HG03025 (cell line): Measurements from ENCODE around the gene ITPR1.

Experiments
- ATAC-seq: cut with Tn5 transposase; IDR thresholded peaks from one replicate; pipeline ENCODE4 v1.9.1; 2021; ENCODE audit warnings: mild to moderate bottlenecking, moderate library complexity; ENCODE audit not compliant: unreplicated experiment, low FRiP score

The ITPR1 gene

GRCh38 chr3:4508048-4508981 lies 15.2 kb downstream of the ITPR1 start:
- peak; percentile 45 for ATAC-seq

DNA sequence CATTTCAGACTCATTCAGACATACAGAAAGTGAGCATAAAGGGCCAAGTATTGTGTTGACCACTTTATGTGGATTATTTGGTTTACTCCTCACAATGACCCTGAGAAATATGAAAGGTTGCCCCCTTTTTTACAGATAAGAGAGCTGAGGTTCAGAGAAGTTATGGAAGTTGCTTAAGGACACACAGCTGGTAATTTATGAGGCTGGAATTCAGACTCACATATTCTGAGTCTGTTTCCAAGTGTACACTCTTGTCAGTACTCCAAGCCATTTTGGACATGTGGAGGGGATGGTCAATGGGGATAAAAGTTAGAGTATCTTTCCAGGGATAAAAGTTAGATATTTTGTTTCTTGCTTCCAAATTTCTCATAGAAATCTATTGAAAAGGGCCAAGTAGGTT lies 15.9 kb downstream of the ITPR1 start:
- ATAC-seq: no peak

DNA sequence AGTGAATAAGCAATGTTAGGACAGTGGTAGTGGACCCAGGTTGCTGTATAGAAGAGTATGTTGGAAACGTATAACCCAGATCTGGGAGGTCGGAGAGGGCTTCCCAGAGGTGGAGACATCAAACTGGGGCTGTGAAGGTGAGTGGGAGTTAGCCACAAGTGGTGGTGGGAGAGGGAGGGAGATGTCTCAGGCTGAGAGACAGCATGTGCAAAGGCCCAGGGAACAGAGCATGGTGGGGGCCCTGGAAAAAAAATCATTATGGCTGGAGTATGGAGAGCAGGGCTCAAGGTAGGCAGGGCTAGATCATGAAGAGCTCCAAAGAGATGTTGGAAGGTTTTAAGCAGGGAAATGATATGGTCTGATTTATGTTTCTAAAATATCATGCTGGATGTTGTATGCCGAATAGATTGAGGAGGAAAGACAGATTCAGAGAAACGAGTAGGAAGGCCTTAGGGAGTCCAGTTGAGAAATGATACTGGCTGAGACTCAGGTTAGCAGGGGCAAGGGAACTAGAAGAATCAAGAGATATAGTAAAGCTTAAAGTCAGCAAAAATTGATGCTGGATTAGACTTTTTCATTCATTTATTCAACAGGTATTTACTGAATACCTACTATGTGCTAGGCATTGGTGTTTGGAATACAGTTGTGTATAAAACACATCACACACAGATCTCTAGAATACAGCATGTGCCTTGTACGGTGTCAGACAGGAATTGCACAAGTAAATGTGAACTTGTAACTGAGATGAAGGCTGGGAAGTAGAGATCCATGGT lies 17.0 kb downstream of the ITPR1 start:
- ATAC-seq: no peak

- no peak for ATAC-seq
These were observed 18.5 kb downstream of the ITPR1 start for GRCh38 chr3:4511491-4512262.

- ATAC-seq: no peak
These were observed 19.9 kb downstream of the ITPR1 start for GRCh38 chr3:4512895-4513616.

- ATAC-seq: no peak
These were observed 21.2 kb downstream of the ITPR1 start for GRCh38 chr3:4514321-4514720.

GRCh38 chr3:4514916-4515315 lies 21.8 kb downstream of the ITPR1 start:
- no peak for ATAC-seq

DNA sequence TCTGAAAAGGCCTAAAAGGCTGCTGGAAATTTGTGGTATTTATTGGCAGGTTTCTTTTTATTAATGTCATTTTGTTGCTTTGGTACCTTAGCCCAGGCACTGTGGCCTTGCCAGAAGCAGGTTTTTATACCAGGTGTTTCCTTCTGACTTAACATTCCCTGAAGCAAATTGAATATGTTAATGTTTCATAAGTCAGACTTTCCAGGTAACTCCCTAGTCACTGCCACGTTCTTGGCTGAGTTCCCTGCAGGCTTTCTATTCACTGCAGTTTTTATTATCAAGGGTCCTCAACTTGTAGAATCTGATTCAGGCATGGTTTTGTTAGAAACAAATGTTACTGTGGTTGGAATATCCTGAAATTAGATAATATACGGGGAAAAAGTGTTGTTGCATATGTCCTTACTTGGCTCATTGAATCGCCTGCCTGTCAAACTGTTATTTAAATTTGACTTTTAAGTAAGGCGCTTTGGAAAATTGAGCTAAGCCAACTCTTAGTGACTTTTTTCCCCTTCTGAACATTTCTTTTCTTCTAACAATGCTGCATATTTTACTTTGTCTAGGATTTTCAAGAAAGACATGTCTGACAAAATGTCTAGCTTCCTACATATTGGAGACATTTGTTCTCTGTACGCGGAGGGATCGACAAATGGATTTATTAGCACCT lies 22.9 kb downstream of the ITPR1 start:
- no peak for ATAC-seq

DNA sequence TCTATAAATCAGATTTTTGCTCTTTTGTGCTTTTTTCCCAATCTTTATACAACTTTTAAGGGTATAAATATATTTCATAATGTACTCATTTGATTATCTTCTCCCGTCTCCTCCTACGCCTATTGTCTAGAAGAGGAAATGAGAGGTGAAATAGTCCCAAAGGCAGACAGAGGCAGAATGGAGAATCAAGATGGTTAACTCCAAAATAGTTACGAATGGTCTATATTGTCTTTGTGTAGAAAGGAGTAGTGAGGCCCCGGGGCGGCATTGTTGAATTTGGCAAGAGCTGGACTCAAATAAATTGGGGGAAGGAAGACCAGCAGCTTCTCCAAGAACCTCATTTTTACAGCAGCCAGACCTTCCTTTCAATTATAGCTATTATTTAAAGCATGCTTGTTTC lies 23.9 kb downstream of the ITPR1 start:
- no peak for ATAC-seq

DNA sequence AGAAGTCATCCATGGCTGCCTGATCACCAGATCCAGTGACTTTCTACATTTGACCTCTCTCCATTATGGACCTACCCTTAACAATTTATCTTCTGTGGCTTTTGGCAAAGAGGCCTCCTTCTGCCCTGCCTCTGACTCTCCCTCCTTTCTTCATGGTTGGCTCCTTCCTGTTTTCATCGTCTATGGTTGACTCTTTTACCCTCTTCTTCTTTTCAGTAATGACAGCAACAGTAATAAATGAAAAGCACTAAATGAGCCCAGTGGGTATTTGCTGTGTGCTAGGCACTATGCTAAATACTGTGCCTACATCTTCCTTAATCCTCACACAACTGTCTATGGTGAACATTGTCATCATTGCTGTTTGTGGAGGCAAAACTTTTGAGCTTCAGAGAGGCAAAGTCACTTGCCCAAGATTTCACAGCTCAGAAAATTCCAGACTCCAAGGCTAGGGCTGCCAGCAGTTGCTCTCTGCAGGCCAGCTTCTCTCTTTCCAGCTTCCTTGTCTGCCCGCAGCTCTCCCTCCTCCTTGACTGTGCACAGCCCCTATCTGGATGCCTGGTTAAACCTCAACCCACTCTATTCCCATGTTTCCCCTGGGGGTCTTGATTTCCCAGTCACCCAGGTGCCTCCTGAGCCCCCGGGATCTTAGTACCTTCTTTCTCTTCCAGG lies 24.6 kb downstream of the ITPR1 start:
- no peak for ATAC-seq

DNA sequence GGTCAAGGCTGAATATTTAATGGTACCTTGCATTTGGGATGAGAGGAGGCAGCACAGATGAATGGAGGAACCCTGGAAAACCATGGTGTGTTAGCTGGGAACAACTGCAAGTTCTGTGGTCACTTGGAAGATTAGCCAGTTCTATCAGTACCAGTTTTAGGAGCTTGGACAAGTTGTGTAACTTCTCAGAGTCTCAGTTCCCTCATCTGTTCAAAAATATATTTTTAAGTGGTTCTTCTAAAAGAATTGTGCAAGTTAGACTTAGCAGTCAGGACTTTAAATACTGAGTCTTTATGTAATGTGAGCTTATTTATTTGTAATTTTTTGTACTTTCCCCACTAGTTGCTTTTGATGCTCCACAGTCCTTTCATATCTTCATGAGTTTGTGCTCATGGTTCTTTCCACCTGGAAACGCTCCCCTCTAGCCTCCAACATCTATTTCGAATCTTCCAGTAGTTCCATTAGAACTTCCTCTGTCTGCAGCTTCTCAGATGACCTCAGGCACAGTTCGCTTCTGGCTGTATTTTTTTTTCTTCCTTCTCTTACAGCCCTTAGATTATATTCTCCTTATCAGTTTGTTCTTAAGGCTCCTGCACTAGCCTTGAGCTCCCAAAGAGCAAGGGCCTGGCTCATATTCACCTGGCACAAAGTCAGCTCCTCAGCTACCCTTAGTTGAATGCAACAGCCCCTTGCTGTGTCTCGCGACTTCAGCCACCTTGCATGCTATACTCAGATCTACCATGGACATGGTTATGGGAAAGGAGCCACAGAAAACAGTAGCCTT lies 27.1 kb downstream of the ITPR1 start:
- ATAC-seq: no peak

- ATAC-seq: no peak
These were observed 29.8 kb downstream of the ITPR1 start for GRCh38 chr3:4522947-4523346.

GRCh38 chr3:4523710-4524698 lies 30.9 kb downstream of the ITPR1 start:
- ATAC-seq: no peak

GRCh38 chr3:4525560-4526223 lies 32.5 kb downstream of the ITPR1 start:
- no peak for ATAC-seq

DNA sequence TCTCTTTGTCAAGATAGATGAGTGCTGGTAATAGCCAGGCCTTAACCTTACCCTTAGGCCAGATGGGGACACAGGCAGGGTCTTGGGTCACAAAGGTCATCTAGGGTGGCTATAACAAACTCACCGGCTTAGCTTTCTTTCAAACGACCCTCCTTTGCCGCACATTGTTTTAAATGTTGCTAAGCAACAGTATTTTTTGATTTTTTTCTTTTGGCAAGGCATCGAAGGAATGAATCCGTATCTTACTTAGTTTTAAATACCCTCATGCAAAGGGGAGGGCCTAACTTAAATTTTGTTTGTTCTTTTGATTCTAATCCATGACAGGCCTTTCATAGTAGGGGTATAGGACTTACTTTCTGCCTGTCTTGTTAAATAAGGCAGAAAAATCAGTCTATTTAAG lies 35.2 kb downstream of the ITPR1 start:
- no peak for ATAC-seq

DNA sequence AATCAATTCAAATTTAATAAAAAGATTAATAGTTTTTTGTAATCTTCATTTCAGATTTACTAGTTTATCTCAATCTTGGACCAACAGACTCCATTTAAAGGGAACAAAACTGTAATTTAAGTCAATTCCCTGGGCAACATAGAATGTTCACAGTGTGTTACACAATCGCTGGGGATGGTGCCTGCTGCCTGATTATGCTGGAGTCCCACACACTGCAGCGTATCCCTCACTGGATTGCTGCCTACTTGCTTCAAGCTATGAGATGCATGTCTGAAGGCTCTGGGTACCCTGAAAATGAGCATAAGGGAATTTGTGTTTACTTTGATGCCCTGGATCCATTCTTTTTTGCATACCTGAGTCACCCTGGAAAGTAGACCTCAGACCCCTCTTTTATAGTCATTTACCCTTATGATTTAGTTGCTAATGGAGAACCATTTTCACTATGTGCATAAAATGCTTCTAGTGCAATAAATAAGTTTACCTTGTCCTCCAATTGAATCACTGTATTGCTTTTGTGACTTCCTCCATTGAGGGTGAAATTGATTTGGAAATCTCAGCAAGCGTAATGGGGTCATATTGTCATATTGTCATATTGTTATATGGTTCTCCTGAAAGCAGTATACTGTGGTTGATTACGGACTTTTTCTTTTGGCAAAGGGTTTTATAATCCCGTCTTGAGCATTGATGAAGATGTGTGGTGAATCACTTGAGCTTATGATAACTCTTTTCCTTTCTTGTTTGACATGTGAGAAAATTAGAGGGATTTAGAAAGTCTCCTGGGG lies 35.9 kb downstream of the ITPR1 start:
- no peak for ATAC-seq
